ENCODE measurements around the gene PCDHA11. TPM values are rescaled to one million over a fixed set of nuclear protein-coding genes. Genes with fewer than 3 reads are reported as not detected.

Gene PCDHA11
- total RNA-seq (2022; extraction: Qiagen RNA extraction): 0.04 to 0.24 TPM (median 0.08 TPM) in 5 replicates

GRCh38 chr5:140868721-140869554 is at the start of gene PCDHA11:
TSS of gene PCDHA11 (plus strand) at chr5:140868957. CDS start at chr5:140869104, 147 bp downstream.

DNA sequence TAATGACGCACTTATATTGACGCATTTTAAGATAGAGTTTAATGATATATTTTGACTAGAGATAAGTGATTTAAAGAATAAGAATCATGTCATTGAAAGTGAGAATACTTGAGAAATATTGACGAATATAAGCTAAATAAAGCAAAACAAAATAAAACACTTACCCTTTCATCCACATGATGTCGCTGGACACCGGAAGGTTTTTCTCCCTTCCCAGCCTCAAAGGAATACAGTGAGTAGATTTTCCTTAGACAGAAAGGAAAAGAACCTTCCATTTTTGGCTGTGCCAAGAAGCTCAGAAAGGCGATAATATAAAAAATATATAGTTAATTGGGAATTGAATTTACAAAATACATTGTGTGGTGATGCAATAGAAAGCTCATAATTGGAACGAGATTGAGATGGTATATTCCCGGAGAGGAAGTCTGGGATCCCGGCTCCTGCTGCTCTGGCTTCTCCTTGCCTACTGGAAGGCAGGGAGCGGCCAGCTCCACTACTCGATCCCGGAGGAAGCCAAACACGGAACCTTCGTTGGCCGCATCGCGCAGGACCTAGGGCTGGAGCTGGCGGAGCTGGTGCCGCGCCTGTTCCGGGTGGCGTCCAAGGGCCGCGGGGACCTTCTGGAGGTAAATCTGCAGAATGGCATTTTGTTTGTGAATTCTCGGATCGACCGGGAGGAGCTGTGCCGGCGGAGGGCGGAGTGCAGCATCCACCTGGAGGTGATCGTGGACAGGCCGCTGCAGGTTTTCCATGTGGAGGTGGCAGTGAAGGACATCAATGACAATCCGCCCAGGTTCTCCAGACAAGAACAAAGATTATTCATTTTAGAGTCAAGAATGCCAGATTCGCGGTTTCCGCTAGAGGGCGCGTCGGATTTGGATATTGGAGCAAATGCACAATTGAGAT is 47.1 kb upstream of the PCDHA11 start, which contains the start of gene PCDHA5:
PCDHA5 (plus strand) TSS at position 239 of the 906 bp plus-strand sequence.

GRCh38 chr5:140827704-140828361 is 40.9 kb upstream of the PCDHA11 start, which contains the start of gene PCDHA6:
TSS of gene PCDHA6 (plus strand) at chr5:140827960. CDS start at chr5:140828092, 132 bp downstream.

DNA sequence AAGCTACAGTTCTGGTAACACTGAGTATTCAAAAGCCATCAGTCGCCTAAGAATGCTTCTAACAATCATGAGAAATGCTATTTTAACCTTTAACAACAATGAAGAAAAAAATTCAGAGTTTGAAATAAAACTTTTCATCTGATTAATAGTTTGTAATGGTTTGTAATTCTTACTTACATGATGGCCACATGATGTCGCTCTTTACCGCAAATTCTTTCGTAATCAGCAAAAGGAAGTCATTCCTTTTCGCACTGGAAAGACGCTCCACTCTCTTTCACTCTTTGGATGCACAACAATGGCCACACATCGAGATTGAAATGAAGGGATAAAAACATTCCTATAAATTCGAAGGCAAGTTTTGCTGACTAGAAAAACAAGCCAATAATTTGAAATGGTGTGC is 34.8 kb upstream of the PCDHA11 start, which contains the start of gene PCDHA7:
PCDHA7 (plus strand) TSS at position 277 of the 400 bp plus-strand sequence; CDS start at position 392, 115 bp downstream.

GRCh38 chr5:140840978-140841962 is 27.5 kb upstream of the PCDHA11 start, which contains the start of gene PCDHA8:
TSS of gene PCDHA8 (plus strand) at chr5:140841187. CDS start at chr5:140841322, 135 bp downstream.

GRCh38 chr5:140848139-140849102 is 20.3 kb upstream of the PCDHA11 start, which contains the start of gene PCDHA9:
TSS of gene PCDHA9 (plus strand) at chr5:140848382. CDS start at chr5:140848496, 114 bp downstream.

DNA sequence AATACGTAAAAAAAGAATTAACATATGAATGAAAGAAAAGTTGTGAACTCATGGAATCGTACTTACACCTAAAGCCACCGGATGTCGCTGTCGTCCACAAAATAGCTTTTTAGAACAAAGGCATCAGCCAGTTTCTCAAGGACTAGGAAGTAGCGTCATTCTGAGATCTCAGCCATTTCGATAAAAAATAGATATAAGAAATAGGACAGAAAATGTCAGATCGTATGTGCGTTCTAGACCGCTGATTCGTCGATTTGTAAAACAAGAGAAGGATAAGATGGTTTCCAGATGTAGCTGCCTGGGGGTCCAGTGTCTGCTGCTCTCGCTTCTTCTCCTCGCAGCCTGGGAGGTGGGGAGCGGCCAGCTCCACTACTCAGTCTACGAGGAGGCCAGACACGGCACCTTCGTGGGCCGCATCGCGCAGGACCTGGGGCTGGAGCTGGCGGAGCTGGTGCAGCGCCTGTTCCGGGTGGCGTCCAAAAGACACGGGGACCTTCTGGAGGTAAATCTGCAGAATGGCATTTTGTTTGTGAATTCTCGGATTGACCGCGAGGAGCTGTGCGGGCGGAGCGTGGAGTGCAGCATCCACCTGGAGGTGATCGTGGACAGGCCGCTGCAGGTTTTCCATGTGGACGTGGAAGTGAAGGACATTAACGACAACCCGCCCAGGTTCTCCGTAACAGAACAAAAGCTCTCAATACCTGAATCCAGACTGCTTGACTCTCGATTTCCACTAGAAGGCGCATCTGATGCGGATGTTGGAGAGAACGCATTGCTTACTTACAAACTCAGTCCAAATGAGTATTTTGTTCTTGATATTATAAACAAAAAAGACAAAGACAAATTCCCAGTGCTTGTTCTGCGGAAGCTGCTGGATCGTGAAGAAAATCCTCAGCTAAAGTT is 12.7 kb upstream of the PCDHA11 start, which contains the start of gene PCDHA10:
PCDHA10 (plus strand) TSS at position 126 of the 903 bp plus-strand sequence; CDS start at position 278, 152 bp downstream.

DNA sequence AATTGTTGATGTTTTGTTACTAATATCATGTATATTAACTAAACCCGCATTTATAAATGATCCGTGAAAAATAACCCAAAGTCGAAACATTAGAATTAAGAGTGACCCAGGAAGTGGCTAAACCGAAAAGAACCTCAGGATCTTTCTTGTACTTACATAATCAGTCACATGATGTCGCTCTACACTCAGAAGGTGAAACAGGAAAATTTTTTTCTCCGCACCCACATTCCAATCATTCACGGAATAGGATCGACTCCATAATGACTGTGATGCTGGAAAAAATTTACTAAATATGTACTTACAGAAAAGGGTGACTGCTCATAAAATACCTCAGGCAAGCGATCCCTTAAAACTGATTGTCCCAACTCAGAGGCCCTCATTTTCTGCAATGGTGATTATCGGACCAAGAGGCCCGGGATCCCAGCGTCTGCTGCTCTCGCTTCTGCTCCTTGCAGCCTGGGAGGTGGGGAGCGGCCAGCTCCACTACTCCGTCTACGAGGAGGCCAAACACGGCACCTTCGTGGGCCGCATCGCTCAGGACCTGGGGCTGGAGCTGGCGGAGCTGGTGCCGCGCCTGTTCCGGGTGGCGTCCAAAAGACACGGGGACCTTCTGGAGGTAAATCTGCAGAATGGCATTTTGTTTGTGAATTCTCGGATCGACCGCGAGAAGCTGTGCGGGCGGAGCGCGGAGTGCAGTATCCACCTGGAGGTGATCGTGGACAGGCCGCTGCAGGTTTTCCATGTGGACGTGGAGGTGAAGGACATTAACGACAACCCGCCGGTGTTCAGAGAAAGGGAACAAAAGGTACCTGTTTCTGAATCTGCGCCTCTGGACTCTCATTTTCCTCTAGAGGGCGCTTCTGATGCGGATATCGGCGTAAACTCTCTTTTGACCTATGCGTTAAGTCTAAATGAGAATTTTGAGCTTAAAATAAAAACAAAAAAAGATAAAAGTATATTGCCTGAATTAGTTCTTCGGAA is 6.6 kb downstream of the PCDHA11 start, which contains the start of gene PCDHA12:
PCDHA12 (plus strand) TSS at position 224 of the 981 bp plus-strand sequence; CDS start at position 389, 165 bp downstream.

GRCh38 chr5:140881889-140882590 is 13.3 kb downstream of the PCDHA11 start, which contains the start of gene PCDHA13:
TSS of gene PCDHA13 (plus strand) at chr5:140882124. CDS start at chr5:140882269, 145 bp downstream.

Other genes with a start within 250 kb of the PCDHA11 start
- 3.2 to 4.2 TPM (median 4.0 TPM) in 5 replicates for gene CD14, start 235.8 kb upstream of the PCDHA11 start, total RNA-seq (2022; extraction: Qiagen RNA extraction)
- gene TMCO6, start 229.5 kb upstream of the PCDHA11 start, total RNA-seq (2022; extraction: Qiagen RNA extraction): 10.6 to 14.5 TPM (median 12.3 TPM) in 5 replicates
- gene NDUFA2, start 221.3 kb upstream of the PCDHA11 start, total RNA-seq (2022; extraction: Qiagen RNA extraction): 100 to 127 TPM (median 113 TPM) in 5 replicates
- gene IK, start 221.1 kb upstream of the PCDHA11 start, total RNA-seq (2022; extraction: Qiagen RNA extraction): 84.1 to 119 TPM (median 90.9 TPM) in 5 replicates
- 27.3 to 29.3 TPM (median 27.7 TPM) in 5 replicates for gene WDR55, start 204.1 kb upstream of the PCDHA11 start, total RNA-seq (2022; extraction: Qiagen RNA extraction)
- 0.42 to 0.92 TPM (median 0.60 TPM) in 5 replicates for gene DND1, start 195.4 kb upstream of the PCDHA11 start, total RNA-seq (2022; extraction: Qiagen RNA extraction)
- gene HARS1, start 177.6 kb upstream of the PCDHA11 start, total RNA-seq (2022; extraction: Qiagen RNA extraction): 71.6 to 81.2 TPM (median 75.8 TPM) in 5 replicates
- 34.5 to 42.0 TPM (median 36.8 TPM) in 5 replicates for gene HARS2, start 177.5 kb upstream of the PCDHA11 start, total RNA-seq (2022; extraction: Qiagen RNA extraction)
- gene ZMAT2, start 168.5 kb upstream of the PCDHA11 start, total RNA-seq (2022; extraction: Qiagen RNA extraction): 77.3 to 107 TPM (median 81.6 TPM) in 5 replicates
- 0.14 to 0.26 TPM (median 0.22 TPM) in 5 replicates for gene PCDHA1, start 82.8 kb upstream of the PCDHA11 start, total RNA-seq (2022; extraction: Qiagen RNA extraction)
- gene PCDHA2, start 74.1 kb upstream of the PCDHA11 start, total RNA-seq (2022; extraction: Qiagen RNA extraction): 0.02 to 0.09 TPM (median 0.06 TPM) in 5 replicates
- gene PCDHA3, start 67.9 kb upstream of the PCDHA11 start, total RNA-seq (2022; extraction: Qiagen RNA extraction): 0.82 to 1.0 TPM (median 0.93 TPM) in 5 replicates
- 1.5 to 2.0 TPM (median 1.8 TPM) in 5 replicates for gene PCDHA4, start 61.9 kb upstream of the PCDHA11 start, total RNA-seq (2022; extraction: Qiagen RNA extraction)
- 0.60 to 0.89 TPM (median 0.70 TPM) in 5 replicates for gene PCDHA5, start 47.3 kb upstream of the PCDHA11 start, total RNA-seq (2022; extraction: Qiagen RNA extraction)
- 0.03 to 0.07 TPM (median 0.07 TPM) in 5 replicates for gene PCDHA6, start 41.0 kb upstream of the PCDHA11 start, total RNA-seq (2022; extraction: Qiagen RNA extraction)
- gene PCDHA7, start 34.7 kb upstream of the PCDHA11 start, total RNA-seq (2022; extraction: Qiagen RNA extraction): 0.06 to 0.12 TPM (median 0.08 TPM) in 5 replicates
- 0.02 to 0.09 TPM (median 0.07 TPM) in 5 replicates for gene PCDHA8, start 27.8 kb upstream of the PCDHA11 start, total RNA-seq (2022; extraction: Qiagen RNA extraction)
- gene PCDHA9, start 20.6 kb upstream of the PCDHA11 start, total RNA-seq (2022; extraction: Qiagen RNA extraction): 0.01 TPM in 2 of 5 replicates, not detected in the others
- 0.01 to 0.02 TPM (median 0.01 TPM) in 3 of 5 replicates, not detected in the others for gene PCDHA10, start 13.1 kb upstream of the PCDHA11 start, total RNA-seq (2022; extraction: Qiagen RNA extraction)
- 3.0 to 3.2 TPM (median 3.1 TPM) in 5 replicates for gene PCDHA12, start 6.4 kb downstream of the PCDHA11 start, total RNA-seq (2022; extraction: Qiagen RNA extraction)
- gene PCDHA13, start 13.2 kb downstream of the PCDHA11 start, total RNA-seq (2022; extraction: Qiagen RNA extraction): 0.03 to 0.06 TPM (median 0.05 TPM) in 5 replicates
- gene PCDHAC1, start 57.3 kb downstream of the PCDHA11 start, total RNA-seq (2022; extraction: Qiagen RNA extraction): 1.7 to 2.2 TPM (median 1.9 TPM) in 5 replicates
- 3.2 to 5.7 TPM (median 3.6 TPM) in 5 replicates for gene PCDHAC2, start 97.5 kb downstream of the PCDHA11 start, total RNA-seq (2022; extraction: Qiagen RNA extraction)
- not detected in 5 replicates for gene PCDHB1, start 182.4 kb downstream of the PCDHA11 start, total RNA-seq (2022; extraction: Qiagen RNA extraction)
- gene PCDHB2, start 225.7 kb downstream of the PCDHA11 start, total RNA-seq (2022; extraction: Qiagen RNA extraction): 2.6 to 5.2 TPM (median 3.4 TPM) in 5 replicates
- 0.02 to 0.03 TPM (median 0.02 TPM) in 3 of 5 replicates, not detected in the others for gene PCDHB3, start 231.5 kb downstream of the PCDHA11 start, total RNA-seq (2022; extraction: Qiagen RNA extraction)